GM21447 (cell line): ENCODE measurements around the gene RYR1.
"Not testable (repeated sequence)": the region's sequence is repeated elsewhere in the genome, so short reads cannot be mapped to it uniquely, and the experiment has no call there.

ENCODE experiments used
- ATAC-seq: cut with Tn5 transposase; IDR thresholded peaks from one replicate; pipeline ENCODE4 v1.9.1; 2021; ENCODE audit not compliant: unreplicated experiment

The RYR1 gene

GRCh38 chr19:38488096-38488495 is 54.6 kb downstream of the RYR1 start:
- no peak for ATAC-seq

GRCh38 chr19:38488776-38489481 is 55.4 kb downstream of the RYR1 start:
- ATAC-seq, result no peak

- ATAC-seq, result no peak
These were observed 57.4 kb downstream of the RYR1 start for GRCh38 chr19:38490861-38491260.

GRCh38 chr19:38492181-38492813 is 58.8 kb downstream of the RYR1 start:
- ATAC-seq, result no peak

- no peak for ATAC-seq
These were observed 60.9 kb downstream of the RYR1 start for GRCh38 chr19:38494379-38494778.

GRCh38 chr19:38495375-38495774 is 61.9 kb downstream of the RYR1 start:
- ATAC-seq, result not testable (repeated sequence)

GRCh38 chr19:38496116-38496515 is 62.6 kb downstream of the RYR1 start:
- no peak for ATAC-seq

GRCh38 chr19:38496603-38497487 is 63.4 kb downstream of the RYR1 start:
- no peak for ATAC-seq

- ATAC-seq, result no peak
These were observed 64.4 kb downstream of the RYR1 start for GRCh38 chr19:38497907-38498306.

GRCh38 chr19:38499532-38499931 is 66.0 kb downstream of the RYR1 start:
- no peak for ATAC-seq

- no peak for ATAC-seq
These were observed 67.0 kb downstream of the RYR1 start for GRCh38 chr19:38500450-38500849.

GRCh38 chr19:38502410-38503076 is 69.1 kb downstream of the RYR1 start:
- ATAC-seq, result no peak

- no peak for ATAC-seq
These were observed 69.6 kb downstream of the RYR1 start for GRCh38 chr19:38503077-38503410.

- no peak for ATAC-seq
These were observed 72.5 kb downstream of the RYR1 start for GRCh38 chr19:38505958-38506357.

- no peak for ATAC-seq
These were observed 72.9 kb downstream of the RYR1 start for GRCh38 chr19:38506375-38506722.

GRCh38 chr19:38506723-38507550 is 73.4 kb downstream of the RYR1 start:
- ATAC-seq, result no peak

GRCh38 chr19:38507551-38508127 is 74.1 kb downstream of the RYR1 start:
- no peak for ATAC-seq

GRCh38 chr19:38508507-38508906 is 75.0 kb downstream of the RYR1 start:
- ATAC-seq, result no peak

- no peak for ATAC-seq
These were observed 75.5 kb downstream of the RYR1 start for GRCh38 chr19:38509027-38509426.

- ATAC-seq, result no peak
These were observed 77.7 kb downstream of the RYR1 start for GRCh38 chr19:38511074-38511708.
